Jurkat, Clone E6-1 (cell line): ENCODE results near the gene NWD2.
"Not testable (repeated sequence)": the region's sequence is repeated elsewhere in the genome, so short reads cannot be mapped to it uniquely, and the experiment has no call there.

ENCODE experiments used
- DNase-seq: peaks from one replicate; pipeline ENCODE4 v3.0.0-alpha.2; 2011; ENCODE audit warnings: low read depth, low spot score
- H3K4me3 ChIP-seq: 2 replicates; pipeline ENCODE4 v1.5.1; 2011; ENCODE audit warnings: mild to moderate bottlenecking, low read length, control low read depth, moderate library complexity

Gene NWD2

DNA sequence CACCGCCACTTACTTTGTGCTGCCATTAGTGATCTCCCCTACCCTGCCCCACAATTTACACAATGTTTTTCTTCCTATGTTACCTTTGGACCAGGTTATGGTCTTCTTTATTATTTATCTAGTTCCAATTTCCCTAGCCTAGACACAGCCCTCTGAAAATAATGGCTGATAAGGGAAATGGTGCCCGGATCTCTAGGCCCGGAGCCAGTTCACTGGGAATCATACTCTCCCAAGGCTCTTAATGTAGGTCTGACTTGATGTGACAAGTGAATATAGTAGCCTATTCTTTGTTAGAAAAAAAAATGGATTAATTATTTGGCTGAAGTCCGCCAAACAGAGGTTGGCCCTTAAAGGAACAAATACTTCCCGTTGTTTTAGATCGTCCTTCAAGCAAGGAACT lies 233.6 kb downstream of the NWD2 start:
- no peak overlapping the region for H3K4me3 ChIP-seq
- no peak for DNase-seq

GRCh38 chr4:37480509-37480908 lies 236.0 kb downstream of the NWD2 start:
- DNase-seq: no peak

DNA sequence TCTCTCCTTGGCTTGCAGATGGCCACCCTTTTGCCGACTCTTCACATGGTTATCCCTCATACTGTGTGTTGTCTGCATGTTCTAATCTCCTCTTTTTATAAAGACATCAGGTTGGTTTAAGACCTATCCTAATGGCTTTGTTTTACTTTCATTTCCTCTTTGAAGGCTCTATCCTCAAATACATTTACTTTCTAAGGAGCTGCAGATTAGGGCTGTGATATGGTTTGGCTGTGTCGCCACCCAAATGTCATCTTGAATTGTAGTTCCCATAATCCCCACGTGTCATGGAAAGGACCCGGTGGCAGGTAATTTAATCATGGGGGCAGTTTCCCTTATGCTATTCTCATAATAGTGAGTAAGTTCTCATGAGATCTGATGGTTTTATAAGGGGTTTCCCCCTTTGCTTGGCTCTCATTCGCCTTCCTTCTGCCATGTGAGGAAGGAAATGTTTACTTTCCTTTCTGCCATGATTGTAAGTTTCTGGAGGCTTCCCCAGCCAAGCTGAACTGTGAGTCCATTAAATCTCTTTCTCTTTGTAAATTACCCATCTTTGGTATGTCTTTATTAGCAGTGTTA lies 237.1 kb downstream of the NWD2 start:
- no peak for DNase-seq
- no peak overlapping the region for H3K4me3 ChIP-seq

More at GRCh38 chr4:37480509-37480908, 236.0 kb downstream of the NWD2 start:
- H3K4me3 ChIP-seq: no peak overlapping the region

DNA sequence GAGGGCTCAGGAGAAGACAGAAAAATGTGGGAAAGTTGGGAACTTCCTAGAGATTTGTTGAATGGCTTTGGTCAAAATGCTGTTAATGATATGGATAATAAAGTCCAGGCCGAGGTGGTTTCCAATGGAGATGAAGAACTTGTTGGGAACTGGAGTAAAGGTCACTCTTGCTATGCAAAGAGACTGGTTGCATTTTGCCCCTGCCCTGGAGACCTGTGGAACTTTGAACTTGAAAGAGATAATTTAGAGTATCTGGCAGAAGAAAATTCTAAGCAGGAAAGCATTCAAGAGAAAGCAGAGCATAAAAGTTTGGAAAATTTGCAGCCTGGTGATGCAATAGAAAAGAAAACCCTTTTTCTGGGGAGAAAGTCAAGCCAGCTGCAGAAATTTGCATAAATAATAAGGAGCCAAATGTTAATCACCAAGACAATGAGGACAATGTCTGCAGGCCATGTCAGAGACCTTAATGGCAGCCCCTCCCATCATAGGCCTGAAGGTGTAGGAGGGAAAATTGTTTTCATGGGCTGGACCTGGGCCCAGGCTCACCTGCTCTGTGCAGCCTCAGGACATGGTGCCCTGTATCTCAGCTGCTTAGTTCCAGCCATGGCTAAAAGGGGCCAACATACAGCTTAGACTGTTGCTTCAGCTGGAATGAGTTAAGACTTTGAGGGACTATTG lies 237.8 kb downstream of the NWD2 start:
- no peak overlapping the region for H3K4me3 ChIP-seq
- no peak for DNase-seq

GRCh38 chr4:37483610-37484009 lies 239.1 kb downstream of the NWD2 start:
- no peak for DNase-seq
- no peak overlapping the region for H3K4me3 ChIP-seq

- no peak overlapping the region for H3K4me3 ChIP-seq
- DNase-seq: no peak
Observed at GRCh38 chr4:37486166-37486565, 241.6 kb downstream of the NWD2 start.

- H3K4me3 ChIP-seq: no peak overlapping the region
- DNase-seq: no peak
Observed at GRCh38 chr4:37487668-37488067, 243.1 kb downstream of the NWD2 start.

GRCh38 chr4:37489697-37490096 lies 245.2 kb downstream of the NWD2 start:
- no peak for DNase-seq
- no peak overlapping the region for H3K4me3 ChIP-seq

DNA sequence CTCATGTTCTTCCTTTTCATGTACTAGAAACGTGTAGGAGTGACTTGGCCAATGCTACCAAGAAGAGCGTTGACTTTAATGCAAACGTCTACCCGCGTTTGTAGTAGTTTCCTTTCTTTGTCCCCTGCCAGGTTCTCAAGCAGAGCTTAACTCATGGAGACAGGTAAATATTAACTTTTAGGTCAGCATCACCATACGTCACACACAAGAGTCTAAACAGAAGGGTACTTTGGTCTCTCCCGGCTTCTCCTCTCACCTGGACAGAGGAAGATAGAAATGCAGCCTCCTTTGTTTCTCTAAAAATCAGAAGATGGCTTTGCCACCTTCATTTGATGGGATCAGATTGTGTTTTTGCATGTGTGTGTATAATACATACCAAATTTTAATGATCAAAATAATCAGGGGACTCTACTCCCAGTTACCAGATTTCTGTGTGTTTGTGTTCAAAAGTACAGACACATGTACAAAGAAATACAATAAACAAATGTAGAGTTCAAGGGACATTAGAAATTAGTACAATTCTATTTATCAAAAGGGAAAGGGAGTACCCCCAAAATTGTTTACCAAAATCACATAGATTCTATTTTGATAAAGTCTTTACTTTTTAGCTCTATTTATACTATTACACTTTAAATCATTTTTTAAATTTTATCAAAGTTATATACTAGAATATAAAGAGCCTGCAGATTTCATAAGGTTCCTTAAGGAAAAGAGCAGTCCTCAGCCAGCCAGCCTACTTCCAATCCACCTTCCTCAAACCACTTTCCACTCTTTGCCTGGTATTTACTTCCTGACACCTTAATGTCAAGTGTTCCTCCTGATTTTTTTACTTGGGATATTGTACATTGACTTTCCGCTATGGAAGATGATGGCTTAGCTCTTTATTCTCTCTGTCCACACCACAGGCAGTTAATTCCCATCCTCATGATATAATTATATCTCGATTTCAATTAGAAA lies 246.1 kb downstream of the NWD2 start:
- H3K4me3 ChIP-seq: no peak overlapping the region
- DNase-seq: no peak

DNA sequence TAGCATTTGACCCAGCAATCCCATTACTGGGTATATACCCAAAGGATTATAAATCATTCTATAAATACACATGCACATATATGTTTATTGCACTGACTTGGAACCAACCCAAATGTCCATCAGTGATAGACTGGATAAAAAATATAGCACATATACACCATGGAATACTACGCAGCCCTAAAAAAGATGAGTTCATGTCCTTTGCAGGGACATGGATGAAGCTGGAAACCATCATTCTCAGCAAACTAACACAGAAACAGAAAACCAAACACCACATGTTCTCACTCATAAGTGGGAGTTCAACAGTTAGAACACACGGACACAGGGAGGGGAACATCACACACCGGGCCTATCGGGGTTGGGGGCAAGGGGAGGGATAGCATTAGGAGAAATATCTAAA lies 250.8 kb downstream of the NWD2 start:
- not testable (repeated sequence) for H3K4me3 ChIP-seq, DNase-seq
